Trophoblast cell (in vitro differentiated cells and primary cell): ENCODE data around the gene AKAP12.

Experiments used
- DNase-seq, 2 donors: peaks; one replicate each; pipeline ENCODE4 v3.0.0-alpha.2; 2016
- H2AFZ ChIP-seq: 2 replicates; pipeline ENCODE4 v1.6.1; 2013; ENCODE audit warnings: low read length, moderate library complexity, mild to moderate bottlenecking; ENCODE audit not compliant: insufficient read depth, poor library complexity
- H2AK5ac ChIP-seq: 2 replicates; pipeline ENCODE4 v1.6.1; 2013; ENCODE audit warnings: mild to moderate bottlenecking, low read length
- H2BK120ac ChIP-seq: 2 replicates; pipeline ENCODE4 v1.6.1; 2013; ENCODE audit warnings: low read length, mild to moderate bottlenecking, moderate library complexity; ENCODE audit not compliant: insufficient read depth, poor library complexity
- H2BK12ac ChIP-seq: 2 replicates; pipeline ENCODE4 v1.6.1; 2013; ENCODE audit warnings: mild to moderate bottlenecking, low read length, moderate library complexity
- H2BK5ac ChIP-seq: 2 replicates; pipeline ENCODE4 v1.6.1; 2013; ENCODE audit warnings: low read length, low read depth, moderate library complexity, mild to moderate bottlenecking; ENCODE audit not compliant: poor library complexity
- H3K14ac ChIP-seq: 2 replicates; pipeline ENCODE4 v1.6.1; 2013; ENCODE audit warnings: mild to moderate bottlenecking, low read length
- H3K18ac ChIP-seq: 2 replicates; pipeline ENCODE4 v1.6.1; 2013; ENCODE audit warnings: mild to moderate bottlenecking, low read length
- H3K23ac ChIP-seq: 2 replicates; pipeline ENCODE4 v1.6.1; 2013; ENCODE audit warnings: low read length
- H3K27ac ChIP-seq: 2 replicates; pipeline ENCODE4 v1.5.1; 2013; ENCODE audit warnings: low read depth, mild to moderate bottlenecking, inconsistent platforms, low read length, moderate library complexity
- H3K27me3 ChIP-seq: 2 replicates; pipeline ENCODE4 v1.6.1; 2013; ENCODE audit warnings: inconsistent platforms, mild to moderate bottlenecking, low read length, moderate library complexity; ENCODE audit not compliant: insufficient read depth
- H3K36me3 ChIP-seq, 2 experiments: 1 replicate in 1 of 2; 2 replicates in 1 of 2; pipeline ENCODE4 v1.6.1; 2013; ENCODE audit warnings: low read length in 2 of 2, mild to moderate bottlenecking in 2 of 2, moderate library complexity in 1 of 2; ENCODE audit not compliant: insufficient read depth in 2 of 2, control insufficient read depth in 1 of 2
- H3K4ac ChIP-seq: 2 replicates; pipeline ENCODE4 v1.6.1; 2013; ENCODE audit warnings: low read depth, mild to moderate bottlenecking, low read length, moderate library complexity
- H3K4me1 ChIP-seq, 2 experiments: 1 replicate in 1 of 2; 2 replicates in 1 of 2; pipeline ENCODE4 v1.6.1; 2013; ENCODE audit warnings: low read length in 2 of 2, mild to moderate bottlenecking in 2 of 2, moderate library complexity in 1 of 2; ENCODE audit not compliant: insufficient read depth in 2 of 2, control insufficient read depth in 1 of 2
- H3K4me2 ChIP-seq: 2 replicates; pipeline ENCODE4 v1.6.1; 2013; ENCODE audit warnings: inconsistent platforms, mild to moderate bottlenecking, low read length, moderate library complexity
- H3K4me3 ChIP-seq: 2 replicates; pipeline ENCODE4 v1.5.1; 2013; ENCODE audit warnings: mild to moderate bottlenecking, low read depth, low read length, inconsistent platforms
- H3K79me1 ChIP-seq: one replicate; pipeline ENCODE4 v1.6.1; 2013; ENCODE audit warnings: low read length
- H3K79me2 ChIP-seq: 2 replicates; pipeline ENCODE4 v1.6.1; 2013; ENCODE audit warnings: low read length, mild to moderate bottlenecking; ENCODE audit not compliant: control insufficient read depth, insufficient read depth, poor library complexity
- H3K9ac ChIP-seq: 2 replicates; pipeline ENCODE4 v1.6.1; 2013; ENCODE audit warnings: mild to moderate bottlenecking, low read length
- H3K9me3 ChIP-seq: 2 replicates; pipeline ENCODE4 v1.6.1; 2013; ENCODE audit warnings: low read depth, mild to moderate bottlenecking, control low read depth, inconsistent platforms, low read length; ENCODE audit not compliant: insufficient read depth
- H4K12ac ChIP-seq: 2 replicates; pipeline ENCODE4 v1.6.1; 2013; ENCODE audit warnings: low read depth, mild to moderate bottlenecking, low read length, moderate library complexity
- H4K8ac ChIP-seq: 2 replicates; pipeline ENCODE4 v1.6.1; 2013; ENCODE audit warnings: low read depth, mild to moderate bottlenecking, low read length, moderate library complexity
- H4K91ac ChIP-seq: one replicate; pipeline ENCODE4 v1.6.1; 2013; ENCODE audit warnings: low read depth, mild to moderate bottlenecking, low read length, moderate library complexity
- WGBS: extraction: QIAGEN DNeasy Blood & Tissue Kit; methylation state at CpG from one replicate; pipeline ENCODE4 v1.1.7; 2013; ENCODE audit warnings: missing lambda C conversion rate; ENCODE audit not compliant: insufficient read length, insufficient coverage; ENCODE audit errors: extremely low coverage; 5-methylcytosine and 5-hydroxymethylcytosine counted together

AKAP12 gene

DNA sequence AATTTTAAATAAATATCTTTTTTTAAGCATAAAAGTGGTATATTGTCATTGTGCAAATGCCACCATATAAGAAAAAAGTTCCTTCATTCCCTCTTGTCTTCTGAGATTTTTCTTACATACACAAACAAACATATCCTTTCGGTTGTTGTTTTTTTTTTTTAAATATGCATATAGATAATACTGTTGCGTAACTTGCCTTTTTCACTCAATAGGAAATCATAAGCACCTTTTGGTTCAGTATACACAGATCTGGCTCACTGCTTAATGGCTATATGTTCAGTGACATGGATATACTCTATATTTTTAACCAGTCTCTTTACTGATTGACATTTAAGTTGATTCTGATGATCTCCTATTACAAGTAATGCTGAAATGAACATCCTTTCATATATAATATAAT is 40.1 kb downstream of the AKAP12 start:
- no peak for DNase-seq
- no peak overlapping the region for H3K4ac ChIP-seq
- H3K23ac ChIP-seq, result no peak overlapping the region
- H3K9ac ChIP-seq, result no peak overlapping the region
- no peak overlapping the region for H2AK5ac ChIP-seq
- no peaks in the 10 kb centered on the region for H3K79me2 ChIP-seq
- no peak overlapping the region for H3K4me2 ChIP-seq
- no peak overlapping the region for H4K12ac ChIP-seq
- H3K36me3 ChIP-seq, result no peaks in the 10 kb centered on the region
- no peak overlapping the region for H3K4me3 ChIP-seq
- H2BK120ac ChIP-seq, result no peak overlapping the region
- H3K18ac ChIP-seq, result no peak overlapping the region
- no peaks in the 10 kb centered on the region for H3K79me1 ChIP-seq
- H3K4me1 ChIP-seq, result peaks cover 0 to 2% of the 10 kb centered on the region in 2 experiments
- no CpG with 5 or more reads among the region's 2 CpGs for WGBS
- no peak overlapping the region for H3K14ac ChIP-seq
- H2AFZ ChIP-seq, result no peak overlapping the region
- H2BK12ac ChIP-seq, result no peak overlapping the region
- no peak overlapping the region for H2BK5ac ChIP-seq
- H4K8ac ChIP-seq, result no peak overlapping the region
- no peak overlapping the region for H4K91ac ChIP-seq
- H3K27ac ChIP-seq, result no peak overlapping the region
- H3K27me3 ChIP-seq, result no peaks in the 10 kb centered on the region
- no peaks in the 10 kb centered on the region for H3K9me3 ChIP-seq

DNA sequence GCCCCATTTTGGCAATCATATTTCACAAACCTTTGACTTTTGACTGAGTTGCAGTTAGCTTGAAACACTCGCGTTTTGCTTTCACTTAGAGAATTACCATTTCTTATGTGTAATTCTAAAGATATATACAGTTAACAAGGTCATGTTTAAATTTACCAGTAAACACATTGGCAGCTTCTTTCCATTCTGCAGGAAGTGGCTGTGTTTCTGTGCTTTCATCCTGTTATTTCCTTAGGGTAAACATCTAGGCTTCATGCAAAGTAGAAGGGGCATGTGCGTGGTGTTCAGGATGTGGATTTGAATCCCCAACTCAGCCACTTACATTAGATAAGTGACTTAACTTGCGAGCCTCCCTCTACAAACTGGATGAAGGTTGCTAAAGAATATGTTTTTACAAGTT is 41.1 kb downstream of the AKAP12 start:
- Histone ChIP-seq H3K79me2 (no peaks in the 10 kb centered on the region), H3K79me1 (no peaks in the 10 kb centered on the region), H4K8ac (no peak overlapping the region), H3K4me3 (no peak overlapping the region), H3K4me2 (no peak overlapping the region), H3K14ac (no peak overlapping the region), H3K36me3 (no peaks in the 10 kb centered on the region), H3K27me3 (no peaks in the 10 kb centered on the region), H3K23ac (no peak overlapping the region), H3K9me3 (no peaks in the 10 kb centered on the region), H3K18ac (no peak overlapping the region), H2BK12ac (no peak overlapping the region), H2AK5ac (no peak overlapping the region), H2AFZ (no peak overlapping the region), H3K4me1 (peaks cover 0 to 2% of the 10 kb centered on the region in 2 experiments), H2BK120ac (no peak overlapping the region), H3K9ac (no peak overlapping the region), H3K27ac (no peak overlapping the region), H2BK5ac (no peak overlapping the region), H4K12ac (no peak overlapping the region), H4K91ac (no peak overlapping the region), H3K4ac (no peak overlapping the region)
- DNase-seq, result no peak
- WGBS, result no CpG with 5 or more reads among the region's 4 CpGs

DNA sequence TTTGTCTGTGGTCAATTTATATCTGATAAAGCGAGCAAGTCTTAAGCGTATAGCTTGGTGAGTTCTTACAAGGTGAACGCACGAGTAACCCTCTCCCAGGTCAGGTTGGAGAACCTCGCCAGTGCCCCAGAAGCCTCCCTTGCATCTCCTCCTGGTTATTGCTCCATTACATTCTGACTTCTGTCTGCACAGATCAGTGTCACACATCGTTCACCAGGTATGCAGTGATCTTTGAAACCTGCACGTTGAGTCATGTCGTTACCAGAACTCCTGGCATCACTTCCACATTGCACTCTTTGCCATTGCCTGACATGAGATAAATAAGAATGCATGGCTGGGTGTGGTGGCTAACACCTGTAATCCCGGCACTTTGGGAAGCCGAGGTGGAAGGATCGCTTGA is 44.2 kb downstream of the AKAP12 start:
- H2BK120ac ChIP-seq, result no peak overlapping the region
- H3K4me3 ChIP-seq, result no peak overlapping the region
- no peak overlapping the region for H4K8ac ChIP-seq
- peak; percentile 62 to 86 for DNase-seq
- no peak overlapping the region for H3K18ac ChIP-seq
- no peak overlapping the region for H3K27ac ChIP-seq
- no peak overlapping the region for H4K91ac ChIP-seq
- H2AK5ac ChIP-seq, result no peak overlapping the region
- H3K79me2 ChIP-seq, result no peaks in the 10 kb centered on the region
- peaks cover 0 to 4% of the 10 kb centered on the region in 2 experiments for H3K4me1 ChIP-seq
- no peak overlapping the region for H2BK12ac ChIP-seq
- H2BK5ac ChIP-seq, result no peak overlapping the region
- no peaks in the 10 kb centered on the region for H3K27me3 ChIP-seq
- H4K12ac ChIP-seq, result no peak overlapping the region
- H2AFZ ChIP-seq, result no peak overlapping the region
- no peak overlapping the region for H3K9ac ChIP-seq
- H3K36me3 ChIP-seq, result no peaks in the 10 kb centered on the region
- H3K14ac ChIP-seq, result no peak overlapping the region
- no peak overlapping the region for H3K4me2 ChIP-seq
- H3K79me1 ChIP-seq, result no peaks in the 10 kb centered on the region
- no peak overlapping the region for H3K4ac ChIP-seq
- H3K9me3 ChIP-seq, result no peaks in the 10 kb centered on the region
- WGBS, result no CpG with 5 or more reads among the region's 11 CpGs
- H3K23ac ChIP-seq, result no peak overlapping the region

DNA sequence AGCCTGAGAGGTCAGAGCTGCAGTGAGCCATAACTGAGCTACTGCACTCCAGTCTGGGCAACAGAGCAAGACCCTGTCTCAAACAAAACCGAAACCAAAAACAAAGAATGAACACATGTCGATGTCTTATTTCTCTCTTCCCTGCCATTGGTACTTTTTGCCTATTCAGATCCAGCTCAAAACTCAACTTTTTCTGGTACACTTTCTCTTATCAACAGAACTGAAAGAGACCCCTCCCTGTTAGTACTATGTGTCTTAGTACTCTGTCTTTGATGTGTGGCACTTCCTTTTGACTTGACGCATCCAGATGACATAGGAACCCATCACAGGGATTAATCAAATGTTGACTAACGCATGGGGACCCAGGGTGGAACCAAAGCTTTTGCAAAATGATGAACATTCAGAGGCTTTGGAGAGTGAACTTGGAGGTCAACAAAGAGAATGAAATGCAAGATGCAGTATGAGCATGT is 44.8 kb downstream of the AKAP12 start:
- Histone ChIP-seq H3K14ac (no peak overlapping the region), H4K8ac (no peak overlapping the region), H3K4me2 (no peak overlapping the region), H3K4ac (no peak overlapping the region), H3K36me3 (no peaks in the 10 kb centered on the region), H3K79me2 (no peaks in the 10 kb centered on the region), H4K91ac (no peak overlapping the region), H3K79me1 (no peaks in the 10 kb centered on the region), H2AK5ac (no peak overlapping the region), H3K4me3 (no peak overlapping the region), H3K18ac (no peak overlapping the region), H2BK120ac (no peak overlapping the region), H4K12ac (no peak overlapping the region), H3K9me3 (no peaks in the 10 kb centered on the region), H3K4me1 (peaks cover 0 to 4% of the 10 kb centered on the region in 2 experiments), H3K27ac (no peak overlapping the region), H2BK12ac (no peak overlapping the region), H2AFZ (no peak overlapping the region), H3K27me3 (no peaks in the 10 kb centered on the region), H2BK5ac (no peak overlapping the region), H3K23ac (no peak overlapping the region), H3K9ac (no peak overlapping the region)
- DNase-seq, result no peak
- no CpG with 5 or more reads among the region's 4 CpGs for WGBS
